Fibroblast of lung (primary cell): ENCODE results near the gene SLC5A3. TPM values are rescaled to one million over a fixed set of nuclear protein-coding genes. Genes with fewer than 3 reads are reported as not detected.

Source experiments
- DNase-seq, 2 donors: peaks; one replicate each; pipeline versions ENCODE4 v3.0.0 to v3.0.0-alpha.2; 2010; ENCODE audit warnings: low read depth in 2 of 2
- H2AFZ ChIP-seq: 2 replicates; pipeline ENCODE4 v1.5.1; 2012; ENCODE audit warnings: low read length, control low read depth, inconsistent platforms
- H3K27ac ChIP-seq: 2 replicates; pipeline ENCODE4 v1.5.1; 2011; ENCODE audit warnings: low read length, control low read depth; ENCODE audit not compliant: insufficient read depth
- H3K27me3 ChIP-seq: 2 replicates; pipeline ENCODE4 v1.5.1; 2011; ENCODE audit warnings: mild to moderate bottlenecking, low read length; ENCODE audit not compliant: control insufficient read depth, insufficient read depth
- H3K36me3 ChIP-seq: 2 replicates; pipeline ENCODE4 v1.5.1; 2011; ENCODE audit warnings: low read length; ENCODE audit not compliant: control insufficient read depth, insufficient read depth
- H3K4me1 ChIP-seq: 2 replicates; pipeline ENCODE4 v1.5.1; 2011; ENCODE audit warnings: low read length; ENCODE audit not compliant: control insufficient read depth, insufficient read depth; ENCODE audit errors: extremely low read depth
- H3K4me2 ChIP-seq: 2 replicates; pipeline ENCODE4 v1.5.1; 2011; ENCODE audit warnings: low read length, control low read depth; ENCODE audit not compliant: insufficient read depth; ENCODE audit errors: extremely low read depth
- H3K4me3 ChIP-seq, 4 experiments: fragments of 200-600 bp in 1 of 4; sonication (generic) in 1 of 4; replicated peaks in 1 of 4; 2 replicates each; pipeline ENCODE4 v1.5.1; 2011 to 2016; ENCODE audit warnings: low read length in 4 of 4, low read depth in 3 of 4, mild to moderate bottlenecking in 3 of 4, control low read depth in 2 of 4, inconsistent platforms in 1 of 4, mixed read lengths in 1 of 4; ENCODE audit not compliant: insufficient read depth in 1 of 4; ENCODE audit errors: control extremely low read depth in 1 of 4
- H3K79me2 ChIP-seq: 2 replicates; pipeline ENCODE4 v1.5.1; 2012; ENCODE audit warnings: mild to moderate bottlenecking, low read length, inconsistent platforms; ENCODE audit not compliant: control insufficient read depth, insufficient read depth
- H3K9ac ChIP-seq: 2 replicates; pipeline ENCODE4 v1.5.1; 2011; ENCODE audit warnings: mild to moderate bottlenecking, low read length, control low read depth; ENCODE audit not compliant: insufficient read depth
- H3K9me3 ChIP-seq: 2 replicates; pipeline ENCODE4 v1.5.1; 2012; ENCODE audit warnings: low read depth, low read length; ENCODE audit not compliant: control insufficient read depth, insufficient read depth
- H4K20me1 ChIP-seq: 2 replicates; pipeline ENCODE4 v1.5.1; 2011; ENCODE audit warnings: low read length; ENCODE audit not compliant: control insufficient read depth, insufficient read depth; ENCODE audit errors: extremely low read depth
- EZH2 ChIP-seq: IDR thresholded peaks from 2 replicates; pipeline ENCODE4 v1.5.1; 2012; ENCODE audit warnings: low read length, control low read depth, mild to moderate bottlenecking; ENCODE audit errors: missing control alignments
- polyA plus RNA-seq, 2 donors: library from polyadenylated mRNA; depleted of rRNA in 1 of 2; stranded (reverse) in 1 of 2; unstranded in 1 of 2; fragments of >200 nt; gene quantifications; 2 replicates each; pipeline ENCODE4 v1.2.1, GENCODE V29; 2011 to 2012; ENCODE audit warnings: missing spikeins in 1 of 2
- total RNA-seq: library from RNA; depleted of rRNA; stranded (reverse); fragments of >200 nt; gene quantifications from 2 replicates; pipeline ENCODE4 v1.2.1, GENCODE V29; 2014
- TF ChIP-seq, protein P1 (sequence below), 2 donors: IDR thresholded peaks in 1 of 2; conservative IDR thresholded peaks in 1 of 2; 1 replicate in 1 of 2; 2 replicates in 1 of 2; pipeline ENCODE4 v1.5.1; 2011 to 2012; ENCODE audit warnings: low read length in 2 of 2, control low read depth in 1 of 2, inconsistent platforms in 1 of 2, low read depth in 1 of 2, mild to moderate bottlenecking in 1 of 2

SLC5A3 gene
- total and polyA plus RNA-seq, 2 donors (not counting 1 experiment from before 2014, with no cell fraction given) = 6.2 to 28.6 TPM

DNA sequence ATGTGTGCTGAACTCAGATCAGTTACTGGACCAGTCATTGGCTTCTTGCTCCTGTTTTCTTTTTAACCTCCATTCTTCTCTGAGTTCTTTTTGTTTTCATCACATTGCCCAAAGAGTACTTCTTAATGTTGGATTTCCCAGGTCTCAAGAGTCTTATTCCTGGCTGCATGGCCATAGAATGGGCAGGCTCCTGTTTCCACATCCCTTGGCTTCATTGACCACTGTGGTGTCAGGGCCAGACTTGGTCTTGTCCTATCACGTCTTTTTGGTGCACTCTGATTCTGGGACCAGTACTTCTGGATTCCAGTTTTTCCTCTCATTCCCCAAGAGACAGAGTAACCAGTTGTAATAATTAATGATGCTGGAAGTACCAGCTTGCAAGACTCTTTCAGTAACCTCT, 41.8 kb downstream of the SLC5A3 start:
- H3K9ac ChIP-seq = no peak overlapping the region
- H3K27me3 ChIP-seq = no peaks in the 10 kb centered on the region
- H4K20me1 ChIP-seq = no peaks in the 10 kb centered on the region
- no peaks in the 10 kb centered on the region for H3K79me2 ChIP-seq
- H2AFZ ChIP-seq = no peak overlapping the region
- no peaks in the 10 kb centered on the region for H3K9me3 ChIP-seq
- no peak overlapping the region for H3K4me2 ChIP-seq
- H3K4me3 ChIP-seq = no peak overlapping the region
- no peak for DNase-seq
- no peaks in the 10 kb centered on the region for H3K4me1 ChIP-seq
- H3K36me3 ChIP-seq = no peaks in the 10 kb centered on the region
- TF ChIP-seq, protein P1, sequence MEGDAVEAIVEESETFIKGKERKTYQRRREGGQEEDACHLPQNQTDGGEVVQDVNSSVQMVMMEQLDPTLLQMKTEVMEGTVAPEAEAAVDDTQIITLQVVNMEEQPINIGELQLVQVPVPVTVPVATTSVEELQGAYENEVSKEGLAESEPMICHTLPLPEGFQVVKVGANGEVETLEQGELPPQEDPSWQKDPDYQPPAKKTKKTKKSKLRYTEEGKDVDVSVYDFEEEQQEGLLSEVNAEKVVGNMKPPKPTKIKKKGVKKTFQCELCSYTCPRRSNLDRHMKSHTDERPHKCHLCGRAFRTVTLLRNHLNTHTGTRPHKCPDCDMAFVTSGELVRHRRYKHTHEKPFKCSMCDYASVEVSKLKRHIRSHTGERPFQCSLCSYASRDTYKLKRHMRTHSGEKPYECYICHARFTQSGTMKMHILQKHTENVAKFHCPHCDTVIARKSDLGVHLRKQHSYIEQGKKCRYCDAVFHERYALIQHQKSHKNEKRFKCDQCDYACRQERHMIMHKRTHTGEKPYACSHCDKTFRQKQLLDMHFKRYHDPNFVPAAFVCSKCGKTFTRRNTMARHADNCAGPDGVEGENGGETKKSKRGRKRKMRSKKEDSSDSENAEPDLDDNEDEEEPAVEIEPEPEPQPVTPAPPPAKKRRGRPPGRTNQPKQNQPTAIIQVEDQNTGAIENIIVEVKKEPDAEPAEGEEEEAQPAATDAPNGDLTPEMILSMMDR (conservative IDR thresholded peaks at IDR 0.05 in 1 of 2, IDR thresholded peaks at IDR 0.05 in 1 of 2; ENCODE audit: low read depth in 1 of 2, low read length in 2 of 2) = no peak
- TF ChIP-seq EZH2 = no peak
- H3K27ac ChIP-seq = no peak overlapping the region

DNA sequence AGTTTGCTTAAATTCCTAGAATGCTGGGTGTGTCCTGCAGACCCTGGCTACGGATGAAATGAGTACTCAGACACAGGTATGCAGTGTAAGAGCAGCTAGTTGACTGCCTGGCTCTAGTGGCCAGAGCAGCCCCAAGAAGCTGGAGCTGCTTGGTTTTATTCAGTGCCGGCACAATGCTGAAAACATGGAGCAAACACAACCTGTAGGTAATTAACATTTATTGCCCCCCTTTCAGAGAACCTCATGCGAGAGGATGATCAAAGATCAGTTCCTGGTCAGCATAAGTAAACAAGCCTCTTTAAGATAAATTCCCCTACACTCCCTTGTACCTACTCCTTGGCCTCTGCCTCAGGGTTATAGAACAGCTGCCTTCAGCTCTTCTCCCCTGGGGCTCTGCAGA, 43.2 kb downstream of the SLC5A3 start:
- Histone ChIP-seq H3K9me3 (no peaks in the 10 kb centered on the region), H4K20me1 (no peaks in the 10 kb centered on the region), H3K27ac (no peak overlapping the region), H2AFZ (no peak overlapping the region), H3K27me3 (no peaks in the 10 kb centered on the region), H3K9ac (no peak overlapping the region), H3K4me2 (no peak overlapping the region), H3K79me2 (no peaks in the 10 kb centered on the region), H3K36me3 (no peaks in the 10 kb centered on the region), H3K4me1 (no peaks in the 10 kb centered on the region), H3K4me3 (no peak overlapping the region)
- no peak for DNase-seq
- TF ChIP-seq EZH2 = no peak
- TF ChIP-seq, protein P1 (conservative IDR thresholded peaks at IDR 0.05 in 1 of 2, IDR thresholded peaks at IDR 0.05 in 1 of 2; ENCODE audit: low read depth in 1 of 2, low read length in 2 of 2) = no peak

DNA sequence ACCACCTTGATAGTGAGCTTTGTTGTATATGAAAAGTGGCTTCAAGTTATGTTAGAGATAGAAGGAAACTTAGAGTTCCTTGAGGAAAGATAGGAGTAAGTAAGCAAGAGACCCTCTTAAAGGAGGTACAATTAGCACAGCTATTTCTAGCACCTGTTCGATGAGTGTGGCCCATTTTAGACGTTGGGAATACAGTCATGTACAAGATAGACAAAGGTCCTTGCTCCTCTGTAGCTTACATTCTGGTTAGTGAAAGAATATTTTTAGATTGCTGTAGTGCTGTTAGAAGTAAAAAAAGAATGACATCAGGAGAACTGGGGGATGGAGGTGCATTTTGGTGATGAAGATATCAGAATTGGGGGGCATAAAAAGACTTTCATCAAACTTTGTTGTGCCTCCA, 47.5 kb downstream of the SLC5A3 start:
- Histone ChIP-seq H3K79me2 (no peaks in the 10 kb centered on the region), H3K4me1 (no peaks in the 10 kb centered on the region), H3K27me3 (no peaks in the 10 kb centered on the region), H3K27ac (no peak overlapping the region), H2AFZ (no peak overlapping the region), H3K9ac (no peak overlapping the region), H4K20me1 (no peaks in the 10 kb centered on the region), H3K9me3 (no peaks in the 10 kb centered on the region), H3K36me3 (no peaks in the 10 kb centered on the region), H3K4me3 (no peak overlapping the region), H3K4me2 (no peak overlapping the region)
- no peak for DNase-seq
- TF ChIP-seq, protein P1 (conservative IDR thresholded peaks at IDR 0.05 in 1 of 2, IDR thresholded peaks at IDR 0.05 in 1 of 2; ENCODE audit: low read depth in 1 of 2, low read length in 2 of 2) = no peak
- no peak for TF ChIP-seq EZH2
